GM10248 (cell line): ENCODE results near the gene WDR49.

Source experiments
- CTCF ChIA-PET: fragments of 300-600 bp; sonication (Branson Sonifier 250); formaldehyde crosslinking; extraction: SDS; loops from one replicate; lab custom pipeline; 2021; ENCODE audit warnings: antibody characterized with exemption; lab: Yijun Ruan, JAX
- POLR2A ChIA-PET: fragments of 350-650 bp; sonication (Branson Sonifier 250); formaldehyde crosslinking; extraction: SDS; loops from one replicate; lab custom pipeline; 2020; ENCODE audit warnings: antibody characterized with exemption; lab: Yijun Ruan, JAX
- DNase-seq: peaks from one replicate; pipeline ENCODE4 v3.0.0; 2012; ENCODE audit errors: extremely low spot score
- TF ChIP-seq, protein P1 (sequence below): IDR thresholded peaks from 2 replicates; pipeline ENCODE4 v1.5.1; 2012; ENCODE audit warnings: mild to moderate bottlenecking, low read depth; ENCODE audit errors: extremely low read depth, missing control alignments, control extremely low read depth

The WDR49 gene

DNA sequence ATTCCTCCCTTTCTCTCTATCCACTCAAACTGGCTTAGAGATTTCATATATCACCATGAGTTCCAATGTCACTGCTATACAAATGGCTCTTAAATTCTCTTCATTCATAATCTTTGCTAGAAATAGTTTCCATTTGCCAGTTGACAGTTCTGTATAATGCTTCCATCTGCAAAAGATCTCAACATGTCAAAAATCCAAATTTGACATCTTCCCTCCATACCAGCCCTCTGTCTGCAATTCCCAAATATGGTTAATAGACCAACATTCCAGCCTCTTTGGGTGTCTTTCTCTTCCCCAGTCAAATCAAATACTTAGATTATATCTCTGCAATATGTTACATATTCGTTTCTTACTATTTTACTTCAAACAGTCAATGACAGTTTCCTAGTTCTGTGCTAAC, 115.7 kb downstream of the WDR49 start:
- ChIA-PET CTCF (no interaction called here), POLR2A (no interaction called here)
- no peak for DNase-seq
- TF ChIP-seq, protein P1, sequence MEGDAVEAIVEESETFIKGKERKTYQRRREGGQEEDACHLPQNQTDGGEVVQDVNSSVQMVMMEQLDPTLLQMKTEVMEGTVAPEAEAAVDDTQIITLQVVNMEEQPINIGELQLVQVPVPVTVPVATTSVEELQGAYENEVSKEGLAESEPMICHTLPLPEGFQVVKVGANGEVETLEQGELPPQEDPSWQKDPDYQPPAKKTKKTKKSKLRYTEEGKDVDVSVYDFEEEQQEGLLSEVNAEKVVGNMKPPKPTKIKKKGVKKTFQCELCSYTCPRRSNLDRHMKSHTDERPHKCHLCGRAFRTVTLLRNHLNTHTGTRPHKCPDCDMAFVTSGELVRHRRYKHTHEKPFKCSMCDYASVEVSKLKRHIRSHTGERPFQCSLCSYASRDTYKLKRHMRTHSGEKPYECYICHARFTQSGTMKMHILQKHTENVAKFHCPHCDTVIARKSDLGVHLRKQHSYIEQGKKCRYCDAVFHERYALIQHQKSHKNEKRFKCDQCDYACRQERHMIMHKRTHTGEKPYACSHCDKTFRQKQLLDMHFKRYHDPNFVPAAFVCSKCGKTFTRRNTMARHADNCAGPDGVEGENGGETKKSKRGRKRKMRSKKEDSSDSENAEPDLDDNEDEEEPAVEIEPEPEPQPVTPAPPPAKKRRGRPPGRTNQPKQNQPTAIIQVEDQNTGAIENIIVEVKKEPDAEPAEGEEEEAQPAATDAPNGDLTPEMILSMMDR: no peak

DNA sequence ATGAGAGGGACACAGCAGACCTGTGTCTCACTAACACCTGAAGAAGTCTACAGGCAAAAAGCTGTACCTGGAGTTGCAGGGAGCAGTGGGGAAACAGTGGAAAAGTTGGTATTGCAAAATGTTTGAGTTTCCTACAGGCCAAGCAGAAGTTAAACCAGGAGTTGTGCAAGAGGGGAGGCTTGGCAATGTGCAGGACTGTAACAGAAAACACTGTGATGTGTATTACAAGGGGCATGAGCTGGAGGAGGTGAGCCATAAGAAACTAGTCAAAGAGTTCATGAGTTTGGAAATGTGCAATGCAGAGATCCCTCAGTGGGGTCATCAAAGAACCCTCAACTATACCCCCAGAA, 132.8 kb downstream of the WDR49 start:
- CTCF ChIA-PET: interaction anchor here (1.2 kb wide), 1 partner anchor 27 kb away, joined by 3 read pairs; no protein-coding TSS in a partner anchor
- TF ChIP-seq, protein P1: no peak
- DNase-seq: no peak
- POLR2A ChIA-PET: no interaction called here

DNA sequence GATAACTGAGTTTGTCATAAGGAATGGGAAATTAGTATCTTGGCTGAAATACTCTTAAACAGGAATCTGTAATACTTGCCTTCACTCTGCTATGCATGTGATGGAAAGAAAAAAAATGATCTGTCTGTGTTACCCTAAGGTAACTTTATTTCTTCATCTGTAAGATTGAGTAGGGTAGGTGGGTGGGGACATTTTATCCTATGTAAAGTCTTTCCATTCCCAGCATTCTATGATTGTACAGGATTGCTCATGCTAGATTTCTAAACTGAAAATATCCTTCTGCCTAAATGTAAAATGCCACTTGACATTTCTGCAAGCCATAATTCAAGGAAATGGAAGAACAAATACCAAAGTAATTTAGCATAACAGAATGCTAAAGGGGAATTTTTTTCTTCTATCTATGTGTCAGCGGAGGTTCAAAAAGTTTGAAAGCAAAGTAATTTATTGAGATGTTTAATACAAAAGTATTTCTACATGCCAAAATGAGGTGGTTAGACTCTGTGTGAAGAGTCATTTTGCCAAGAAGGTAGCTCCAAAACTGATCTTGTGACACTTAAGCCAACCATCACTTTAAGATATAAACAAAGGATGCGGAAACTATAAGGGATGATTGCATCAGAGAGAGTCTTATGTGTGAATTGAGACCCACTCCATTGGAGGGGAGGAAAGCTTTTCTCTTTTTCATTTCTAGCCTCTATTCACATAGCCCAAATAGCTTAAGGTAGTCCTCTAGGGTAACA, 133.3 kb downstream of the WDR49 start:
- no peak for DNase-seq
- ChIA-PET CTCF (interaction anchor here (1.2 kb wide), 1 partner anchor 14 kb away, joined by 3 read pairs; no protein-coding TSS in a partner anchor), POLR2A (no interaction called here)
- TF ChIP-seq, protein P1: no peak

DNA sequence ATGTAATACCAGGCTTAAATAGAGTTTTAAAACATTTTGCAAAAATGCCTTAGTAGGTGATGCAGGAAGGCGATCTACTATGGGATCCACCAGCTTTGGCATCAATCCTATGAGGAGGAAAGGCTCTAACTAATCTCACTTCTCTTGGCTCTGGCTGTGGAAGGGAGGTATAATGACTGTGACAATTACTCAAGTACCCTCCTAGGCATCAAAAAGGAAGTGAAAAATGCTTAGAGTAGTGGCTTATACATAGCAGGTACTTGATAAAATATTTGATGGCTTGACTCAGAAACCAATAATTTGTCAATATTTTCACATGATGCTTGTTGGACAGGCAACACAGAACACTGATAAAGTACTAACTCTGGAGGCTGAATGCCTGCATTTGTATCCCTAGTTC, 145.8 kb downstream of the WDR49 start:
- ChIA-PET POLR2A (no interaction called here), CTCF (interaction anchor here (1.3 kb wide), 1 partner anchor 16 kb away, joined by 3 read pairs; no protein-coding TSS in a partner anchor)
- TF ChIP-seq, protein P1: no peak
- no peak for DNase-seq

DNA sequence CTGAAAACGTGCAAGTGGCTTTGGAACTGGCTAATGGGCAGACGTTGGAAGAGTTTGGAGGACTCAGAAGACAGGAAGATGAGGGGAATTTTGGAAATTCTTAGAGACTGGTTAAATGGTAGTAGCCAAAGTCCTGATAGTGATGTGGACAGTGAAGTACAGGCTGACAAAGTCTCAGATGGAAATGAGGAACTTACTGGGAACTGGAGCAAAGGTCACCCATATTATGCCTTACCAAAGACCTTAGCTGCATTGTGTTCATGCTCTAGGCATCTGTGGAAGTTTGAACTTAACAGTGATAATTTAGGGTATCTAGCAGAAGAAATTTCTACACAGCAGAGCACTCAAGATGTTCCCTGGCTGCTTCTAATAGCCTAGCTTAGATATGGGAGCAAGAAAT, 151.3 kb downstream of the WDR49 start:
- ChIA-PET POLR2A (no interaction called here), CTCF (interaction anchor here (1.3 kb wide), 1 partner anchor 9 kb away, joined by 4 read pairs; no protein-coding TSS in a partner anchor)
- DNase-seq: no peak

DNA sequence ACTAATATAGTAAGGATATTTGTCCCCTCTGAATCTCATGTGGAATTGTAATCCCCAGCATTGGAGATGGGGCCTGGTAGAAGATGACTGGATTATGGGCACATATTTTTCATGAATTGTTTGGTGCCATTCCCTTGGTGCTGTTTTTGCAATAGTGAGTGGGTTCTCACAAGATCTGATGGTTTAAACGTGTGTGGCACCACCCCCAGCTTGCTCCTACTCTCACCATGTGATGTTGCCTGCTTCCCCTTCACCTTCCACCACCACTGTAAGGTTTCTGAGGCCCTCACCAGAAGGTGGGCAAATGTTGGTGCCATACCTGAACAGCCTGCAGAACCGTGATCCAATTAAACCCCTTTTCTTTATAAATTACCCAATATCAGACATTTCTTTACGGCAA, 151.8 kb downstream of the WDR49 start:
- DNase-seq: no peak
- ChIA-PET POLR2A (no interaction called here), CTCF (interaction anchor here (1.3 kb wide), 1 partner anchor 9 kb away, joined by 4 read pairs; no protein-coding TSS in a partner anchor)
- TF ChIP-seq, protein P1: no peak

More for the DNA sequence above, 151.3 kb downstream of the WDR49 start:
- TF ChIP-seq, protein P1: no peak
